ENCODE data around the gene BIN1.

The BIN1 gene

DNA sequence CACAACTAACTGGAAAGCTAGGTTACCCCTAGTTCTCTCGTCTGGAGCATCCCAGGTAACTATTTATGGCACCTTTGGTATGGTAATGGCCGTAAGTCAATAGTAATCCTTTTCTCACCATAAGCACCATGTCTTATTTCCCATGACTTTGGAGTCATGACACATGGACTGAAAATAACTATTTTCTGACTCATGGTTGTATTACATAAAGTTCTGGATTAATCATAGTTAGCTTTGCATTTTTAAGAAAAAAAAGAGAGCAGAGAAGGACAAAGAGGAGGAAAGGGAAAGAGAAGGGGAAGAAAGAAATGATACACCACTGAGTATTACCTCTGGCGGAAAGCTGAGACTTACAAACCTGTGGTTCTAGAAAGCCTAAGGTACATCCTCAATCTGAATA, 99.3 kb downstream of the BIN1 start:
- ChIA-PET CTCF (no interaction called here), POLR2A (no interaction called here)
- DNase-seq (ENCODE audit: extremely low spot score), result no peak
- no peak for TF ChIP-seq CTCF (IDR thresholded peaks at IDR 0.05; ENCODE audit: control extremely low read depth, extremely low read depth, low read depth, missing control alignments)

GRCh38 chr2:127006962-127007361, 100.0 kb downstream of the BIN1 start:
- no peak for DNase-seq (ENCODE audit: extremely low spot score)

GRCh38 chr2:127004893-127005600, 101.9 kb downstream of the BIN1 start:
- no peak for TF ChIP-seq CTCF (IDR thresholded peaks at IDR 0.05; ENCODE audit: control extremely low read depth, extremely low read depth, low read depth, missing control alignments)
- POLR2A ChIA-PET, result no interaction called here
- CTCF ChIA-PET, result interaction anchor here (1.0 kb wide), 1 partner anchor 34 kb away, joined by 3 read pairs; no protein-coding TSS in a partner anchor
- DNase-seq (ENCODE audit: extremely low spot score), result no peak

More at GRCh38 chr2:127006962-127007361, 100.0 kb downstream of the BIN1 start:
- ChIA-PET POLR2A (no interaction called here), CTCF (no interaction called here)
- no peak for TF ChIP-seq CTCF (IDR thresholded peaks at IDR 0.05; ENCODE audit: control extremely low read depth, extremely low read depth, low read depth, missing control alignments)

DNA sequence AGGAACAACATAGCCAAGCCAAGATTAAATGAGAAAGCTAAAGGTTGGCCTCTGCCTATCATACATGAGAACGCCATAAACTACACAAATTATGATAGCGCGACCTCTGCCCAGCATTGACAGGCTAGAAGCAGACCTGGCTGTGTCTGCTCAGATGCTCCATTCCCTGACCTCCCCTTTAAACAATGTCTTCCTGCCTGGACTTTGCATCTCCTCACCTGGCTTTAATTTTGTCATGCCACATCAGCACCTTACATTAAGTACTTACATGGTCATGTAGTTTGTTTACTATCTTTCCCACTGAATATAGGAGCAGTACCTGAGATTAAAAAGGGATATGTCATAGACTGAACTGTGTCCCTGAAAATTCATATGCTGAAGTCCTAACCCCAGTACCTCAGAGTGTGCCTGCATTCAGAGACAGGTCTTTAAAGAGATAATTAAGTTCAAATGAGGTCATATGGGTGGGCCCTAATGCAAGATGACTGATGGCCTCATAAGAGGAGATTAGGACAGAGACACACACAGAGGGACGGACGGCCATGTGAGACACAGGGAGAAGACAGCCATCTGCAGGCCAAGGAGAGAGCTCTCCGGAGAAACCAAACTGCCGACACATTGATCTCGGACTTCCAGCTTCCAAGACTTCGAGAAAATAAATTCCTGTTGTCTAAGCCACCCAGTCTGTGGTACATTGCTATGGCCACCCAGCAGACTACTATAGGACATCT, 103.7 kb downstream of the BIN1 start:
- ChIA-PET POLR2A (no interaction called here), CTCF (interaction anchor here (1.0 kb wide), 1 partner anchor 16 kb away, joined by 4 read pairs; no protein-coding TSS in a partner anchor)
- DNase-seq (ENCODE audit: extremely low spot score), result no peak
- no peak for TF ChIP-seq CTCF (IDR thresholded peaks at IDR 0.05; ENCODE audit: control extremely low read depth, extremely low read depth, low read depth, missing control alignments)

- DNase-seq (ENCODE audit: extremely low spot score), result no peak
- ChIA-PET CTCF (interaction anchor here (0.8 to 1.0 kb wide), 2 partner anchors 14 to 30 kb away, joined by 3 read pairs; no protein-coding TSS in a partner anchor), POLR2A (no interaction called here)
- no peak for TF ChIP-seq CTCF (IDR thresholded peaks at IDR 0.05; ENCODE audit: control extremely low read depth, extremely low read depth, low read depth, missing control alignments)
Measured at GRCh38 chr2:127001751-127002150, 105.2 kb downstream of the BIN1 start.

DNA sequence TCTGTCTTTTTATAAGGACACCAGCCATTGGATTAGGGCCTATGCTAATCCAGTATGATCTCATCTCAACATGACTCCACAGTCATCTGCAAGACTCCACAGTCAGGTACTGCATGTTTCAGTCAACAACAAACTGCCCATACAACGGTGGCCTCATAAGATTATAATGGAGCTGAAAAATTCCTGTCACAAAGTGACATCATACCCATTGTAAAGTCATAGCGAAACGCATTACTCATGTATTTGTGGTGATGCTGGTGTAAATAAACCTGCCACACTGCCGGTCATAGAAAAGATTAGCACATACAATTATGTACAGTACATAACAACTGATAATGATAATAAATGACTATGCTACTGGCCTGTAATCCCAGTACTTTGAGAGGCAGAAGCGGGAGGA, 106.0 kb downstream of the BIN1 start:
- CTCF ChIA-PET, result no interaction called here
- no peak for TF ChIP-seq CTCF (IDR thresholded peaks at IDR 0.05; ENCODE audit: control extremely low read depth, extremely low read depth, low read depth, missing control alignments)
- POLR2A ChIA-PET, result no interaction called here

More for the DNA sequence above, 106.0 kb downstream of the BIN1 start:
- DNase-seq (ENCODE audit: extremely low spot score), result no peak
